ENCODE data around the gene SERPIND1.

Gene SERPIND1

GRCh38 chr22:20782083-20782482, 8.2 kb downstream of the SERPIND1 start:
- no peaks in the 10 kb centered on the region for H3K27me3 ChIP-seq (ENCODE audit: control insufficient read depth, insufficient read depth, low read length)

GRCh38 chr22:20782596-20783299, 8.8 kb downstream of the SERPIND1 start:
- no peak overlapping the region for H3K27ac ChIP-seq (ENCODE audit: low read depth, low read length)
- H3K4me3 ChIP-seq (ENCODE audit: low read length), result no peak overlapping the region
- no peak overlapping the region for H3K9ac ChIP-seq (ENCODE audit: low read length)
- H3K27me3 ChIP-seq (ENCODE audit: control insufficient read depth, insufficient read depth, low read length), result no peaks in the 10 kb centered on the region
- no peaks in the 10 kb centered on the region for H3K4me1 ChIP-seq (ENCODE audit: control insufficient read depth, insufficient read depth, low read length)
- peaks cover 14% of the 10 kb centered on the region for H3K36me3 ChIP-seq (ENCODE audit: control insufficient read depth, insufficient read depth, low read length)

More at GRCh38 chr22:20782083-20782482, 8.2 kb downstream of the SERPIND1 start:
- no peaks in the 10 kb centered on the region for H3K4me1 ChIP-seq (ENCODE audit: control insufficient read depth, insufficient read depth, low read length)
- H3K27ac ChIP-seq (ENCODE audit: low read depth, low read length), result no peak overlapping the region
- H3K4me3 ChIP-seq (ENCODE audit: low read length), result no peak overlapping the region
- H3K36me3 ChIP-seq (ENCODE audit: control insufficient read depth, insufficient read depth, low read length), result peaks cover 9% of the 10 kb centered on the region
- no peak overlapping the region for H3K9ac ChIP-seq (ENCODE audit: low read length)

DNA sequence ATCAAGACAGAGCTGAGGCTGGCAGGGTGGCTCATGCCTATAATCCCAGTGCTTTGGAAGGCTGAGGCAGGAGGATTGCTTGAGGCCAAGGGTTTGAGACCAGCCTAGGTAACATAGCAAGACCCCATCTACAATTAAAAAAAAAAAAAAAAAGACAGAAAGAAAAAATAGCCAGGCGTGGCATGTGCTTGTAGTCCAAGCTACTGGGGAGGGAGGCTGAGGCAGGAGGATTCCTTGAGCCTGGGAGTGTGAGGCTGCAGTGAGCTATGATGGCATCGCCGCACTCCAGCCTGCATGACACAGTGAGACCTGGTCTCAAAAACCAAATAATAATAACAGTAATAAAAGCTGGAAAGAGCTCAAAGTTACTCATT, 9.4 kb downstream of the SERPIND1 start:
- Histone ChIP-seq H3K4me3 (ENCODE audit: low read length) (no peak overlapping the region), H3K36me3 (ENCODE audit: control insufficient read depth, insufficient read depth, low read length) (peaks cover 18% of the 10 kb centered on the region), H3K9ac (ENCODE audit: low read length) (no peak overlapping the region), H3K27me3 (ENCODE audit: control insufficient read depth, insufficient read depth, low read length) (no peaks in the 10 kb centered on the region), H3K27ac (ENCODE audit: low read depth, low read length) (no peak overlapping the region), H3K4me1 (ENCODE audit: control insufficient read depth, insufficient read depth, low read length) (no peaks in the 10 kb centered on the region)

GRCh38 chr22:20783844-20784723, 10.2 kb downstream of the SERPIND1 start:
- no peak overlapping the region for H3K4me3 ChIP-seq (ENCODE audit: low read length)
- no peak overlapping the region for H3K27ac ChIP-seq (ENCODE audit: low read depth, low read length)
- no peaks in the 10 kb centered on the region for H3K27me3 ChIP-seq (ENCODE audit: control insufficient read depth, insufficient read depth, low read length)
- H3K36me3 ChIP-seq (ENCODE audit: control insufficient read depth, insufficient read depth, low read length), result peaks cover 20% of the 10 kb centered on the region
- H3K4me1 ChIP-seq (ENCODE audit: control insufficient read depth, insufficient read depth, low read length), result no peaks in the 10 kb centered on the region
- H3K9ac ChIP-seq (ENCODE audit: low read length), result no peak overlapping the region

GRCh38 chr22:20785415-20785814, 11.5 kb downstream of the SERPIND1 start:
- H3K27ac ChIP-seq (ENCODE audit: low read depth, low read length), result no peak overlapping the region
- no peak overlapping the region for H3K9ac ChIP-seq (ENCODE audit: low read length)
- peaks cover 18% of the 10 kb centered on the region for H3K36me3 ChIP-seq (ENCODE audit: control insufficient read depth, insufficient read depth, low read length)
- no peak overlapping the region for H3K4me3 ChIP-seq (ENCODE audit: low read length)
- no peaks in the 10 kb centered on the region for H3K27me3 ChIP-seq (ENCODE audit: control insufficient read depth, insufficient read depth, low read length)
- H3K4me1 ChIP-seq (ENCODE audit: control insufficient read depth, insufficient read depth, low read length), result no peaks in the 10 kb centered on the region

- no peak overlapping the region for H3K9ac ChIP-seq (ENCODE audit: low read length)
- no peak overlapping the region for H3K27ac ChIP-seq (ENCODE audit: low read depth, low read length)
- no peak overlapping the region for H3K4me3 ChIP-seq (ENCODE audit: low read length)
- no peaks in the 10 kb centered on the region for H3K4me1 ChIP-seq (ENCODE audit: control insufficient read depth, insufficient read depth, low read length)
- no peaks in the 10 kb centered on the region for H3K27me3 ChIP-seq (ENCODE audit: control insufficient read depth, insufficient read depth, low read length)
- H3K36me3 ChIP-seq (ENCODE audit: control insufficient read depth, insufficient read depth, low read length), result peaks cover 18% of the 10 kb centered on the region
Observed at GRCh38 chr22:20786048-20786447, 12.1 kb downstream of the SERPIND1 start.

DNA sequence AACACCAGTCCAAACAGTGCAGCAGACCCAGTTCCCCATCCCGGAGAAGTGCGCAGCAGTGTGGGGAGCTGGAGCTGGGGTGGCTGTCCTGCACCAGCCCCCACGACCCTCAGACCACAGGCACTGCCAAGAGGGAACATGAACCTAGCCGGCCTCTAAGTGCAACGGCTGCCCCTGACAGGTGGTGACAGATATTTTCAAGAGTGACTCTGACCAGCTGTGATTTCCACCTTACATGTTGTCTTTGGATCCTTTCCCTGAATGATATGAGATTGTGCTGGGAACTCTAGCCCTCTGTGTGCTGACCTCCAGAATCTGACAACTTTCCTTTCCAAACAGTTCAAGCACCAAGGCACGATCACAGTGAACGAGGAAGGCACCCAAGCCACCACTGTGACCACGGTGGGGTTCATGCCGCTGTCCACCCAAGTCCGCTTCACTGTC, 12.6 kb downstream of the SERPIND1 start:
- Histone ChIP-seq H3K36me3 (ENCODE audit: control insufficient read depth, insufficient read depth, low read length) (peaks cover 18% of the 10 kb centered on the region), H3K4me3 (ENCODE audit: low read length) (no peak overlapping the region), H3K27ac (ENCODE audit: low read depth, low read length) (no peak overlapping the region), H3K9ac (ENCODE audit: low read length) (no peak overlapping the region), H3K27me3 (ENCODE audit: control insufficient read depth, insufficient read depth, low read length) (no peaks in the 10 kb centered on the region), H3K4me1 (ENCODE audit: control insufficient read depth, insufficient read depth, low read length) (no peaks in the 10 kb centered on the region)

- Histone ChIP-seq H3K4me3 (ENCODE audit: low read length) (no peak overlapping the region), H3K27me3 (ENCODE audit: control insufficient read depth, insufficient read depth, low read length) (no peaks in the 10 kb centered on the region), H3K27ac (ENCODE audit: low read depth, low read length) (no peak overlapping the region), H3K9ac (ENCODE audit: low read length) (no peak overlapping the region), H3K36me3 (ENCODE audit: control insufficient read depth, insufficient read depth, low read length) (peaks cover 17% of the 10 kb centered on the region), H3K4me1 (ENCODE audit: control insufficient read depth, insufficient read depth, low read length) (no peaks in the 10 kb centered on the region)
Observed at GRCh38 chr22:20787223-20787622, 13.3 kb downstream of the SERPIND1 start.

DNA sequence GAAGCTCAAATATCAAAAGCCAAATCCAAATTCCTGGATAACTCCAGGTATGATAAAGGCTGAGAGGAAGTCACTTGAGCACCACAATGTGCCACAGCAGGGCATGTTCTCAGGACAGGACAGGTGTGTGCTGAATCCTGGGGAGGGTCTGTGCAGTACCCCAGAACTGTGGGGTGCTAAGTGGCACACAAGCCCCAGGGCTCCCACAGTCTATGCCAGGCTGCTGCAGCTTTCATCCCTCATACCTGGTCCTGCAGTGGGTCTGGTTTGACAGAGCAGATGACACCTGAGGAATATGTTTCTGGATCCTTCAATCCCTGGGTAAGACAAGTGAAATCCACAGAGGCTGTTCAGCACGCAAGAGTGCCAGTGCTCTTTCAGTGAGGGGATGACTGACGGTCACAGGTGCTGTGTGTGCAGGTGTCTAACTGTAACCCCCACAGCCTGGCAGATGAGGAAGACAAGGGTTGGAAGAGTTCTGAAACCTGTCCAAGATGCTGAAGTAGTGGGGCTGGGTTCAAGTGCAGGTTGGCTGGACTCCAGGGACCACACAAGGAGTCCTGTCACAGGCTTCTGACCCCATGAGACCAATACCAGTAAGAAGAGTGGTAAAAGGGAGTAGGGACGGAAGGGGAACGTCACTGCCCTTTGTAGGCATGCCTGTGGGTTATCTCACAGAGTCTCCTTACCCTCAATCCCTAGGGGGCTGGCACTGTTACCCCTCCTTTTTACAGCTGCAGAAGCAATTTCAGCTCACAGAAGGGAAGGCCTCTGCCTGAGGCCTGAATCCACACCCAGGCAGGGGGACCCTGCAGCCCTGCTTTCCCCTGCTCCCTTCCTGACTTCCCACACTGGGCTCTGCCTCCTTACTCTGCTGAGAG, 14.1 kb downstream of the SERPIND1 start:
- Histone ChIP-seq H3K9ac (ENCODE audit: low read length) (no peak overlapping the region), H3K27ac (ENCODE audit: low read depth, low read length) (no peak overlapping the region), H3K4me1 (ENCODE audit: control insufficient read depth, insufficient read depth, low read length) (no peaks in the 10 kb centered on the region), H3K36me3 (ENCODE audit: control insufficient read depth, insufficient read depth, low read length) (peaks cover 24% of the 10 kb centered on the region), H3K27me3 (ENCODE audit: control insufficient read depth, insufficient read depth, low read length) (no peaks in the 10 kb centered on the region), H3K4me3 (ENCODE audit: low read length) (no peak overlapping the region)

- Histone ChIP-seq H3K36me3 (ENCODE audit: control insufficient read depth, insufficient read depth, low read length) (peaks cover 27% of the 10 kb centered on the region), H3K27ac (ENCODE audit: low read depth, low read length) (no peak overlapping the region)
Observed at GRCh38 chr22:20788627-20789344, 14.9 kb downstream of the SERPIND1 start.

GRCh38 chr22:20792221-20792965, 18.5 kb downstream of the SERPIND1 start:
- Histone ChIP-seq H3K4me3 (ENCODE audit: low read length) (no peak overlapping the region), H3K27ac (ENCODE audit: low read depth, low read length) (no peak overlapping the region), H3K36me3 (ENCODE audit: control insufficient read depth, insufficient read depth, low read length) (peaks cover 36% of the 10 kb centered on the region), H3K27me3 (ENCODE audit: control insufficient read depth, insufficient read depth, low read length) (no peaks in the 10 kb centered on the region), H3K9ac (ENCODE audit: low read length) (no peak overlapping the region), H3K4me1 (ENCODE audit: control insufficient read depth, insufficient read depth, low read length) (no peaks in the 10 kb centered on the region)

More at GRCh38 chr22:20788627-20789344, 14.9 kb downstream of the SERPIND1 start:
- Histone ChIP-seq H3K4me1 (ENCODE audit: control insufficient read depth, insufficient read depth, low read length) (no peaks in the 10 kb centered on the region), H3K9ac (ENCODE audit: low read length) (no peak overlapping the region), H3K27me3 (ENCODE audit: control insufficient read depth, insufficient read depth, low read length) (no peaks in the 10 kb centered on the region), H3K4me3 (ENCODE audit: low read length) (no peak overlapping the region)

Measured in rectal smooth muscle tissue (tissue), 1 donor.